Heart left ventricle (tissue), 16 donors: Measurements from ENCODE around the gene SULF2. TPM values are rescaled to one million over a fixed set of nuclear protein-coding genes. Genes with fewer than 3 reads are reported as not detected.
"Not testable (repeated sequence)": the region's sequence is repeated elsewhere in the genome, so short reads cannot be mapped to it uniquely, and the experiment has no call there.

Experiments used
- ATAC-seq, 4 donors: fragments of 200-7000 bp; cut with Tn5 transposase; one replicate each; pipeline ENCODE4 v1.9.1; 2020 to 2022; ENCODE audit warnings: moderate library complexity in 4 of 4, mild to moderate bottlenecking in 3 of 4, moderate number of reproducible peaks in 1 of 4
- DNase-seq, 5 donors: peaks; one replicate each; pipeline ENCODE4 v3.0.0-alpha.2; 2020
- H3K27ac ChIP-seq, 12 donors: fragments of 200-600 bp; sonication (generic) in 4 of 12; one replicate each; pipeline versions ENCODE4 v1.5.0 to v1.8.0; 2016 to 2022; ENCODE audit warnings: mild to moderate bottlenecking in 2 of 12
- H3K27me3 ChIP-seq, 9 donors: fragments of 200-600 bp; sonication (generic) in 2 of 9; one replicate each; pipeline versions ENCODE4 v1.5.1 to v1.8.0; 2016 to 2022; ENCODE audit warnings: mild to moderate bottlenecking in 3 of 9
- H3K36me3 ChIP-seq, 9 donors: fragments of 200-600 bp; sonication (generic) in 2 of 9; one replicate each; pipeline versions ENCODE4 v1.5.0 to v1.8.0; 2018 to 2022; ENCODE audit warnings: mild to moderate bottlenecking in 2 of 9
- H3K4me1 ChIP-seq, 12 donors: fragments of 200-600 bp; sonication (generic) in 4 of 12; one replicate each; pipeline versions ENCODE4 v1.5.0 to v1.8.0; 2016 to 2022; ENCODE audit warnings: mild to moderate bottlenecking in 3 of 12
- H3K4me3 ChIP-seq, 12 donors: fragments of 200-600 bp; sonication (generic) in 4 of 12; one replicate each; pipeline versions ENCODE4 v1.5.0 to v1.8.0; 2017 to 2022; ENCODE audit warnings: mild to moderate bottlenecking in 9 of 12, moderate library complexity in 4 of 12
- H3K9me3 ChIP-seq, 12 donors: fragments of 200-600 bp; sonication (generic) in 4 of 12; one replicate each; pipeline versions ENCODE4 v1.5.0 to v1.8.0; 2016 to 2022; ENCODE audit warnings: mild to moderate bottlenecking in 1 of 12
- POLR2A ChIP-seq, 2 donors: fragments of 450-650 bp; IDR thresholded peaks; one replicate each; pipeline ENCODE4 v1.6.1; 2017; ENCODE audit warnings: antibody characterized with exemption in 2 of 2, mild to moderate bottlenecking in 2 of 2, moderate library complexity in 2 of 2
- WGBS, 4 donors: extraction: QIAGEN DNeasy Blood & Tissue Kit in 2 of 4; methylation state at CpG; one replicate each; pipeline versions ENCODE4 v1.1.5 to v1.1.7; 2013 to 2018; 5-methylcytosine and 5-hydroxymethylcytosine counted together
- intact Hi-C, 10 donors: fragments of 100-400 bp; cut with DNase I; formaldehyde crosslinking; loops; one replicate each; pipeline versions ENCODE4 v1.11.1 to v1.14.2; 2022
- polyA plus RNA-seq, 2 donors: library from polyadenylated mRNA; stranded (reverse); fragments of 200-250 nt; gene quantifications; one replicate each; pipeline ENCODE4 v1.2.3, GENCODE V29; 2013
- total RNA-seq, 9 donors: library from RNA; depleted of rRNA in 2 of 9; stranded (reverse); fragments of >200 nt in 2 of 9; fragmentation: NEBNext Ultra II Directional in 3 of 9; extraction: Animal tissue kit (Norgen Biotek cat#: 25700) in 3 of 9; gene quantifications; one replicate each; pipeline versions ENCODE4 v1.1.0 to v1.2.4, GENCODE V29; 2016 to 2023
- TF ChIP-seq, protein P1 (sequence below), 12 donors: fragments of 200-600 bp; sonication (generic) in 4 of 12; IDR thresholded peaks; one replicate each; pipeline versions ENCODE4 v1.5.0 to v1.8.0; 2018 to 2022; ENCODE audit warnings: antibody characterized with exemption in 12 of 12, mild to moderate bottlenecking in 5 of 12
- donor health status: ischemic (EF 13 %, LVEDD 7.1; RV severe dilation, severe dysfunction).
- donor health status: healthy with polysubstance abuse.
- donor health status: DM: no; HTN: yes; CAD: no.
- donor health status: DM: no; HTN: no; CAD: no.
- donor health status: ischemic (EF 25% LVEDD 6.9; RV normal size, moderate dysfunction).
- donor health status: ischemic (EF 25% LVEDD 5.7; RV mildly dilated, moderate dysfunction).
- donor health status: healthy.
- donor health status: DM: yes; HTN: yes; CAD: no.
- donor health status: ischemic (EF 35%, LVEDD 5.7; RV mildly dilated, moderate dysfunction).
- donor health status: nonischemic (EF 11% LVEDD 7.7; RV severe dilation, severe dysfunction).
- donor health status: DM: yes; HTN: yes; CAD: no.
- donor health status: PGD.
- donor health status: ischemic (EF 29% LVEDD 5.4; RV normal size, mild dysfunction).
- donor health status: nonischemic (EF 23%, LVEDD 6.1; RV moderate dilation, normal function).

SULF2 gene
- total and polyA plus RNA-seq, 11 donors = 16.7 to 51.5 (median 28.5) TPM

DNA sequence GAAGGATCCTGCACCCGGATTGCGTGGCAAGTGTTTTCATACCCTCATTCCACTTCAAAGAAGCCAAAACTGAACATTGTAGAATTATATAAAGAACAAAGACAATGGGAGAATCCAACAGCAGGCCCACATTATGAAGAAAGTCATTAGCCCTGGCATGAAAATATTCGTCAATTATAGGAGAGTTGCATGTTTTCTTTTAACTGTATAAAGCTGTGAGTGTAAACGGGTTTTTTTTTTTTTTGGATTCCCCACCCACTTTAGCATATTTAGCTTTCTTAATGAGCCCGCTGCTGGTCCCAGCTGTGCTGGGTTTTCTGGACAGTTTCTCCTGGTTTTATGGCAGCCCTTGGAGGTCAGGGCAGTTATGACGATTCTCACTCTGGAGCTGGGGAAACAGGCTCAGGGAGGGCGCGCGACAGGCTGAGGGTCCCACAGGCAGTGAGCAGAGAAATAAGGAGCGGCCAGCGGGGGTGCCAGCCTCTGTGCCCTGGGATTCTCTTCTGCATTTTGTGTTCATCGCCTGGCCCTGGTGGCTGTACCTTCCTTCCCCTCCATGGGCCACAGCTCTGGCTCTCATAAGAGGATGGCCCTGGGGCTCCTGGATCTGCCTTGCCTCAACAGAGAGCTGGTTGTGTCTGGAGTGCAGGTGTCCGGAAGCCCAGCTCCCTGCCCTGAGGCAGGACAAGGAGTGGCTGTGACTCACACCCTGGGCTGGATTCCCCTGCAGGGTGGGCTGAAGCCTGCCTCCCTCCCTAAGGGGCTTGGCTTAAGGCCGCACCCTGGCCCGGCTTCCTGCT, 24.1 kb upstream of the SULF2 start:
- Histone ChIP-seq H3K4me1 (no peaks in the 10 kb centered on the region), H3K4me3 (no peak overlapping the region), H3K36me3 (no peaks in the 10 kb centered on the region), H3K27me3 (peaks cover 0 to 82% (median 33%) of the 10 kb centered on the region in 9 donors), H3K9me3 (peaks cover 0 to 18% (median 0%) of the 10 kb centered on the region in 12 donors), H3K27ac (no peak overlapping the region)
- 70 to 79% (median 74%) methylated on average over 14 to 15 of the region's 15 CpGs for WGBS, 4 donors
- ATAC-seq = no peak
- TF ChIP-seq, protein P1, sequence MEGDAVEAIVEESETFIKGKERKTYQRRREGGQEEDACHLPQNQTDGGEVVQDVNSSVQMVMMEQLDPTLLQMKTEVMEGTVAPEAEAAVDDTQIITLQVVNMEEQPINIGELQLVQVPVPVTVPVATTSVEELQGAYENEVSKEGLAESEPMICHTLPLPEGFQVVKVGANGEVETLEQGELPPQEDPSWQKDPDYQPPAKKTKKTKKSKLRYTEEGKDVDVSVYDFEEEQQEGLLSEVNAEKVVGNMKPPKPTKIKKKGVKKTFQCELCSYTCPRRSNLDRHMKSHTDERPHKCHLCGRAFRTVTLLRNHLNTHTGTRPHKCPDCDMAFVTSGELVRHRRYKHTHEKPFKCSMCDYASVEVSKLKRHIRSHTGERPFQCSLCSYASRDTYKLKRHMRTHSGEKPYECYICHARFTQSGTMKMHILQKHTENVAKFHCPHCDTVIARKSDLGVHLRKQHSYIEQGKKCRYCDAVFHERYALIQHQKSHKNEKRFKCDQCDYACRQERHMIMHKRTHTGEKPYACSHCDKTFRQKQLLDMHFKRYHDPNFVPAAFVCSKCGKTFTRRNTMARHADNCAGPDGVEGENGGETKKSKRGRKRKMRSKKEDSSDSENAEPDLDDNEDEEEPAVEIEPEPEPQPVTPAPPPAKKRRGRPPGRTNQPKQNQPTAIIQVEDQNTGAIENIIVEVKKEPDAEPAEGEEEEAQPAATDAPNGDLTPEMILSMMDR (IDR thresholded peaks at IDR 0.05) = no peak
- no peak for TF ChIP-seq POLR2A (IDR thresholded peaks at IDR 0.05)
- no peak for DNase-seq
- intact Hi-C loops = no loop called here

DNA sequence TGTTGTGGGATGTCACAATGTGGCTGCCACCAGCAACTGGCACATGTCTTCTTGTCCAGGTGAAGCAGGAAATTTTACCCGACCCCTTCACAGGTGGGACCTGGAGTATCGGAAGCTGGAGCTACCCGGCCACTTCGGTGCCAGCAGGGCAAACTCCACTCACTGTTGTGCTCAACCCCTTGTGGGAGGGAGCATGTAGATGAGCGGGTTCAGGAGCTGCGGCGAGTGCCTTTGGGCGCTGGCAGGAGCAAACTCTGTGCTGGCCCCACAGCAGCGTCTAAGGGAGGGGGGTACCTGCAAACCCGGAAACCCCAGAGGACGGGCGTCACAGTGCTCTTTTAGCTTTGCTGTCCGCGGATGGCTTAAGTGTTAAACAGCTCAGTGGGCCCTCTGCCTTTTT, 20.7 kb upstream of the SULF2 start:
- intact Hi-C loops = no loop called here
- ATAC-seq (no peak), DNase-seq (no peak)
- Histone ChIP-seq H3K4me3 (no peak overlapping the region), H3K36me3 (no peaks in the 10 kb centered on the region), H3K27me3 (peaks cover 0 to 56% (median 18%) of the 10 kb centered on the region in 9 donors), H3K27ac (no peak overlapping the region), H3K4me1 (no peaks in the 10 kb centered on the region), H3K9me3 (no peaks in the 10 kb centered on the region)
- 62 to 75% (median 67%) methylated on average over 14 of the region's 14 CpGs for WGBS, 4 donors
- TF ChIP-seq POLR2A (IDR thresholded peaks at IDR 0.05) = no peak
- TF ChIP-seq, protein P1 (IDR thresholded peaks at IDR 0.05) = no peak

DNA sequence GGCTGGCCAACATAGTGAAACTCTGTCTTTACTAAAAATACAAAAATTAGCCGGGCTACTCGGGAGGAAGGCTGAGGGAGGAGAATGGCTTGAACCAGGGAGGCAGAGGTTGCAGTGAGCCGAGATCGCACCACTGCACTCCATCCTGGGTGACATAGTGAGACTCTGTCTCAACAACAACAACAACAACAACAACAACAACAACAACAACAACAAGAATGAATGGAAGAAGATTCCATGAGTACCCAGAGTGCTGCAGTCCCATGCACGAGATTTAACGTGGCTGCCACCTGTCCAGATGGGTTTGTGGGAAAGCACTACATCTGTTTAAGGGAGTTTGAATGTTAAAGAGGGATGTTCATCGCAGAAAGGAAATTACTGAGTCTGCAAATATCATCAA, 19.7 kb upstream of the SULF2 start:
- H3K9me3 ChIP-seq, H3K36me3 ChIP-seq, ATAC-seq, intact Hi-C loops, DNase-seq, H3K27ac ChIP-seq, H3K4me1 ChIP-seq, H3K4me3 ChIP-seq: not testable (repeated sequence)
- 65 to 78% (median 70%) methylated on average over 7 of the region's 7 CpGs for WGBS, 4 donors
- H3K27me3 ChIP-seq = peaks cover 0 to 46% (median 10%) of the 10 kb centered on the region in 9 donors

DNA sequence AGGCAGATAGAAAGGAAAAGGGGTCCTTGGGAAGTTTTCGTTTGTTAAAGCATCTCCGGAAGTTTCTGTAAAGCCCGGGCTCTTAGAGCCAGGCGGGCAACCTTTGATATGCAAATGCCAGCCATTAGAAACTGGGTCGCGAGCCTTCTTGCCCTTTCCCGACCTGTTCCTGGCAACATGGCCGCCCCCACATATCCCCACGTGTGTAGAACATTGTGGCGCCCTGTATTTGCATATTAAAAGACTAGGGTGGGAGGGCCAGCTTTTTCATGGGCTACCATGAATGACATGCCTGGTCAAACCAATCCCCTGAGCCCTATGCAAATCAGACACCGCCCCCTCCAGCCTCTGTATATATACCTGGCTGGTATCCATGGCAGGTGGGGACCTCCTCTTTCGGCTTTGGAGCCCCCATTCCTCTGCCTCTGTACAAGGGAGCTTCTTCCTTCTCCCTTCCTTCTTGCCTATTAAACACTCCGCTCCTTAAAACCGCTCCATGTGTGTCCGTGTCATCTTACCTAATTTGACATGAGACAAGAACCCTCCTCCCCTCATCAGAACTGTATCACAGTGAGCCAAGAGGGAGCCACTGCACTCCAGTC, 19.0 kb upstream of the SULF2 start:
- WGBS, 4 donors = 77 to 80% (median 79%) methylated on average over 15 of the region's 15 CpGs
- H3K36me3 ChIP-seq, intact Hi-C loops, H3K4me3 ChIP-seq, ATAC-seq, H3K27ac ChIP-seq, H3K4me1 ChIP-seq, H3K9me3 ChIP-seq, DNase-seq: not testable (repeated sequence)
- H3K27me3 ChIP-seq = peaks cover 0 to 40% (median 9%) of the 10 kb centered on the region in 9 donors

DNA sequence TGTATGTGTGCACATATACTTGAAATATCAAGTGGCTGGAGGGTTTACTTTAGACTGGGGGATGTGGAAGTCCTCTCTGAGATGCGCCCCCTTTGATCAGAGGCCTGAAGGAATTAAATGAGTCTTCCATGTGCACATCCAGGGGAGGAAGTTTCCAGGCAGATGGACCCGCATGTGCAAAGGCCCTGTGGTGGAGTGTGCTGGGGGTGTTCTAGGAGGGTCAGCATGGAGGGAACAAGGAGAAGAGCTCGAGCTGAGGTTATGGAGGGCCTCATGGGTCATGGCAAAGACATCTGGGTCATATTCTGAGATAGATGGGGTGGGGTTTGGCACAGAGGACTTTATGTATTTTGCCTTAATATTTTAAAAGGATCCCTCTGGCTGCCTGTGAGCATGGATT, 17.7 kb upstream of the SULF2 start:
- H3K27me3 ChIP-seq = peaks cover 0 to 28% (median 7%) of the 10 kb centered on the region in 9 donors
- no peak overlapping the region for H3K4me3 ChIP-seq
- TF ChIP-seq, protein P1 (IDR thresholded peaks at IDR 0.05) = no peak
- no peak for TF ChIP-seq POLR2A (IDR thresholded peaks at IDR 0.05)
- no peaks in the 10 kb centered on the region for H3K36me3 ChIP-seq
- no peak for DNase-seq
- intact Hi-C loops = no loop called here
- peaks cover 0 to 7% (median 0%) of the 10 kb centered on the region in 12 donors for H3K9me3 ChIP-seq
- no peak for ATAC-seq
- no peak overlapping the region for H3K27ac ChIP-seq
- peaks cover 0 to 14% (median 1%) of the 10 kb centered on the region in 12 donors for H3K4me1 ChIP-seq
- 91 to 98% (median 96%) methylated on average over 3 of the region's 3 CpGs for WGBS, 4 donors
